Spleen (tissue), 7 donors: ENCODE data around the gene RPS23.
"Not testable (repeated sequence)": the region's sequence is repeated elsewhere in the genome, so short reads cannot be mapped to it uniquely, and the experiment has no call there.

Experiments
- CTCF ChIP-seq, 11 experiments: fragments of 200-600 bp in 7 of 11; fragments of 450-650 bp in 4 of 11; sonication (generic) in 4 of 11; IDR thresholded peaks in 8 of 11; conservative IDR thresholded peaks in 3 of 11; 1 replicate in 7 of 11; 2 replicates in 4 of 11; pipeline versions ENCODE4 v1.4.0 to v1.8.0; 2016 to 2021; ENCODE audit warnings: antibody characterized with exemption in 11 of 11, inconsistent platforms in 4 of 11, mild to moderate bottlenecking in 1 of 11
- POLR2A ChIP-seq, 3 donors: fragments of 450-650 bp; IDR thresholded peaks; one replicate each; pipeline ENCODE4 v1.5.1; 2017; ENCODE audit warnings: antibody characterized with exemption in 3 of 3, mild to moderate bottlenecking in 1 of 3
- POLR2AphosphoS5 ChIP-seq, 3 donors: sonication (generic); formaldehyde crosslinking; IDR thresholded peaks; one replicate each; pipeline ENCODE4 v1.5.1; 2017; ENCODE audit warnings: antibody characterized with exemption in 3 of 3
- donor health status: DM: no; HTN: no; CAD: no; lungs with moderate emphysema.
- donor health status: DM: no; HTN: no; CAD: no.
- donor health status: DM: no; HTN: no; CAD: no.

GRCh38 chr5:82272571-82273356 is 5.4 kb downstream of the RPS23 start:
- TF ChIP-seq POLR2AphosphoS5 (IDR thresholded peaks at IDR 0.05), result peak in 2 of 3 donors; percentile 30 to 46
- not testable (repeated sequence) for TF ChIP-seq CTCF (IDR thresholded peaks at IDR 0.05 in 8 of 11, conservative IDR thresholded peaks at IDR 0.05 in 3 of 11); POLR2A (IDR thresholded peaks at IDR 0.05)
